ENCODE results near the gene RALGAPB.
"Not testable (repeated sequence)": the region's sequence is repeated elsewhere in the genome, so short reads cannot be mapped to it uniquely, and the experiment has no call there.

The RALGAPB gene

GRCh38 chr20:38472513-38473366, at the start of gene RALGAPB:
Gene RALGAPB, plus strand, starts transcription at chr20:38472843. Its CDS starts 15,590 bp downstream, at chr20:38488433.
- intact Hi-C loops (cut with DNase I) = no loop called here
- DNase-seq = peak; percentile 90 to 99 (median 98)

- intact Hi-C loops (cut with DNase I) = no loop called here
- DNase-seq = no peak
Observed at GRCh38 chr20:38423541-38423940, 49.1 kb upstream of the RALGAPB start.

- DNase-seq = no peak
- intact Hi-C loops (cut with DNase I) = no loop called here
Observed at GRCh38 chr20:38424401-38424800, 48.2 kb upstream of the RALGAPB start.

GRCh38 chr20:38426006-38426897, 46.4 kb upstream of the RALGAPB start:
- intact Hi-C loops (cut with DNase I) = no loop called here
- DNase-seq = peak in 36 of 42 donors; percentile 20 to 88 (median 60)

- DNase-seq = no peak
- intact Hi-C loops (cut with DNase I) = no loop called here
Observed at GRCh38 chr20:38427655-38428023, 45.0 kb upstream of the RALGAPB start.

- intact Hi-C loops (cut with DNase I) = no loop called here
- DNase-seq = no peak
Observed at GRCh38 chr20:38428800-38429199, 43.8 kb upstream of the RALGAPB start.

- intact Hi-C loops (cut with DNase I) = no loop called here
- no peak for DNase-seq
Observed at GRCh38 chr20:38429301-38429700, 43.3 kb upstream of the RALGAPB start.

- no peak for DNase-seq
- intact Hi-C loops (cut with DNase I) = no loop called here
Observed at GRCh38 chr20:38430679-38431325, 41.8 kb upstream of the RALGAPB start.

- intact Hi-C loops (cut with DNase I) = no loop called here
- no peak for DNase-seq
Observed at GRCh38 chr20:38432292-38432691, 40.4 kb upstream of the RALGAPB start.

- DNase-seq; intact Hi-C loops (cut with DNase I): not testable (repeated sequence)
Observed at GRCh38 chr20:38432870-38433269, 39.8 kb upstream of the RALGAPB start.

- intact Hi-C loops (cut with DNase I) = no loop called here
- DNase-seq = no peak
Observed at GRCh38 chr20:38433304-38433972, 39.2 kb upstream of the RALGAPB start.

- peak in 2 of 42 donors; percentile 25 to 33 for DNase-seq
- intact Hi-C loops (cut with DNase I) = no loop called here
Observed at GRCh38 chr20:38434301-38434741, 38.3 kb upstream of the RALGAPB start.

- peak; percentile 83 to 95 (median 91) for DNase-seq
- intact Hi-C loops (cut with DNase I) = no loop called here
Observed at GRCh38 chr20:38434770-38435554, 37.7 kb upstream of the RALGAPB start, which contains the start of gene SNHG17. Gene SNHG17, minus strand, starts transcription at chr20:38435328.

GRCh38 chr20:38435555-38435939, 37.1 kb upstream of the RALGAPB start:
- DNase-seq = no peak
- intact Hi-C loops (cut with DNase I) = no loop called here

- intact Hi-C loops (cut with DNase I) = no loop called here
- no peak for DNase-seq
Observed at GRCh38 chr20:38437796-38438195, 34.8 kb upstream of the RALGAPB start.

GRCh38 chr20:38441110-38441509, 31.5 kb upstream of the RALGAPB start:
- intact Hi-C loops (cut with DNase I); DNase-seq: not testable (repeated sequence)

GRCh38 chr20:38441916-38442315, 30.7 kb upstream of the RALGAPB start:
- no peak for DNase-seq
- intact Hi-C loops (cut with DNase I) = no loop called here

GRCh38 chr20:38445381-38445796, 27.3 kb upstream of the RALGAPB start:
- DNase-seq = no peak
- intact Hi-C loops (cut with DNase I) = no loop called here
